HT1080 (cell line): ENCODE results near the gene CYS1. TPM values are rescaled to one million over a fixed set of nuclear protein-coding genes. Genes with fewer than 3 reads are reported as not detected.

Experiments used
- DNase-seq: peaks from one replicate; pipeline ENCODE4 v3.0.0-alpha.2; 2015; ENCODE audit warnings: low read depth
- total RNA-seq: library from RNA; depleted of rRNA; stranded (reverse); fragments of >200 nt; shearing (Covaris generic); gene quantifications from 2 replicates; pipeline ENCODE4 v1.2.3, GENCODE V29; 2014

Gene CYS1
- total RNA-seq, 1 experiment from 2014 or later: 0.05 TPM

DNA sequence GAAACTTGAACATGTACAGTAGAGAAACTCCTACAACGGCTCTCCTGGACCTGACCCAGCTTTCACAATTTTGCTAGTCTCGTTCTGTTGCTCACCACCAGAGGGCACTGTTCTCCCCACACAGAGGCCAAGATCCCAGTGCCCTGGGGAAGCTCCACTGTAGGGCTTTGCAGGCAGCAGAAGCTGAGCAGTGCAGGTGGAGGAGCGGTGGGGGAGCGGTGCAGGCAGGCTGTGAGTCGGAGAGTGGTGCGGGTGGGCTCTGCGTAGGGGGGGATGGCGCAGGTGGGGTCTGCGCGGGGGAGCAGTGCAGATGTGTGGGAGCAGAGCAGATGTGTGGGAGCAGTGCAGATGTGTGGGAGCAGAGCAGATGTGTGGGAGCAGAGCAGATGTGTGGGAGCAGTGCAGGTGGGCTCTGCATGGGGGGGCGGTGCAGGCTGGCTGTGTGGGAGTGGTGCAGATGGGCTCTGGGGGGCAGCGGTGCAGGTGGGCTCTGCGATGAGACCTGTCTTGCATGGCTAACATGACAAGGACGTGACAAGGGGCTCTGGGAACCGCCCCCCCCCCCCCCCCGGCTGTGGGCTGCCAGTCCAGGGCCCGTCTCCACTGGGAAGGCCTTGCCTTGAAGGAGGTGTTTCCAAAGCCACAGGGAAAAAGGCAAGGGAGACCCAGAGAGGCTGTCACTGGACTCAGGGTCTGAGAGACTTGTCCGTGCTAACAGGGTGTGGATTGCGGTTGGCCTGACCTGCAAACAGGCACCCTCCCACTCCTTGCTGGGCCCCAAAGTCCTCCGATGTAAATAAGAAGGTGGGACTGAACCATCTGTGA is 7.3 kb downstream of the CYS1 start:
- DNase-seq: peak; percentile 82

DNA sequence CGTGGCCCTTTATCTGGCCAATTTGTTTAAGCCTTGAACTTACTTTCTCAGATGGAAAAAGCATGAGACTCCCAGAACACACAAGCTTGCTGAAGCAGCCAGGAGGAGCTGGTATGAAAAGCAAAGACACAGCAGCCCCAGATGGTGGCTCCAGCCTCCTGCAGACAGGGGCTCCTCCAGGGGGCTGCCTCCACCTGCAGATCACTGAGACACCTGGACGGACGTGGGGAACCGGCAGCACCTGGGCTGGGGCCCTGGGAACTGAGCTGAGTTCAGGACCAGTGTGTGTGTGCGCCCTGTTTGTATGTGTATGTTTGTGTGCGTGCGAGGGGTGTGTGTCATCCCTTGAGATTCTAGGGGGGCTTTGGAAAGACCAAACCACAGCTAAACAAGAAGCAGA is 8.6 kb downstream of the CYS1 start:
- no peak for DNase-seq

DNA sequence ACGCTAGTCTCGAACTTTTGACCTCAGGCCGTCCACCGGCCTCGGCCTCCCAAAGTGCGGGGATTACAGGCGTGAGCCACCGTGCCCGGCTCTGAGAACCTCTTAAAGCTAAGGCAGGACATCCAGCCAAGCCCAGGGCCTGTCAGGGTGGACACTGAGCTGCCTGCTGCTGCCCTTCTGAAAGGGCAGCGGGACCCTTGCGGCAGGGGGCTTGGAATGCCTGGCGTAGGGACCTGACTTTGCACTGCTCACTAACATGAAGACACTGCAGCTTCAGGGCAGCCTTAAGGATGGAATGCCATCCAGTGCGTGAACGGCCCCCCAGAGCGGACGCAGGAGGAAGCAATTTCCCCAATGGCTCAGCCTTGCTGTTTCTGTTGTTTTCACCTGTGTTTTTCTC is 9.0 kb downstream of the CYS1 start:
- DNase-seq: no peak

DNA sequence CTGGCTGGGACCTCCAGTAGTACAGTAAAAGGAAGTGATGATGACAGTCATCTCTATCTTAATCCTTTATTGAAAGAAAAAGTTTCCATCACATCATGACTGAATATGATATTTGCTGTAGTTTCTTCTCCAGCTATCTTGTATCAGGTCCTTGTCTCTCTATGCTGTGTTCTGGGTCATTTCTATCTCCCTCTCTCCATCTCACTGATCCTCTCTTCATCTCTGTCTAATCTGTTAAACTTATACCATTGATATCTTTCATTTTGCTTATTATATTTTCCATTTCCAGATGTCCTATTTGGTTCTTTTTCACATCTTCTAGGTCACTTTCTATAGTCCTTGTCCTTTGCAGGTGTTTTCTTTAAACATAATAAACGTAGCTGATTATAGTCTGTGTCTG is 12.3 kb downstream of the CYS1 start:
- no peak for DNase-seq

DNA sequence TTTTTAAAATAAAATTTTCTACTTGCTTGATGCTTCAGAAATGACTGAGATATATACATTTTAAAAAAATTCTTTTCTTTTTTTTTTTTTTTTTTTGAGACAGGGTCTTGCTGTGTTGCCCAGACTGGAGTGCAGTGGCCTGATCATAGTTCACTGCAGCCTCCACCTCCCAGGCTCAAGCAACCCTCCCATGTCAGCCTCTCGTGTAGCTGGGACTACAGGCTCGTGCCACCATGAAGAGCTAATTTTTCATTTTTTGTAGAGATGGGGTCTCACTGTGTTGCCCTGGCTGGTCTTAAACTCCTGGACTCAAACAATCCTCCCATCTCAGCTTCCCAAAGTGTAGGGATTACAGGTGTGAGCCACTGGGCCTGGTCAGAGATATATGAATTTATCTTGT is 12.9 kb downstream of the CYS1 start:
- no peak for DNase-seq

DNA sequence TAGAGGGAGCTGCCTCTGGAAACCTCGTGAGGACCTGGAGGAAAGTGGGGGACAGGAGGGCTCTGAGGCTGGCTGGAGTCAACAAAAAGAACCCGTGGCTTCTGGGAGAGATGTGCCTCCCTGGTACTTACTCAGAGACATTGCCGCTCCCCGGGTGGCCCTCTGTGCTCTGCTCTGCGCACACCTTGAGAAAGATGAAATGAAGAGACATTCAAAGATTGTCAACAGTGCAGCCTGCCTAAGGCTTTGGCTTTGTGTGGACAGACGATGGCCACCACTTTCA is 14.5 kb downstream of the CYS1 start:
- no peak for DNase-seq

DNA sequence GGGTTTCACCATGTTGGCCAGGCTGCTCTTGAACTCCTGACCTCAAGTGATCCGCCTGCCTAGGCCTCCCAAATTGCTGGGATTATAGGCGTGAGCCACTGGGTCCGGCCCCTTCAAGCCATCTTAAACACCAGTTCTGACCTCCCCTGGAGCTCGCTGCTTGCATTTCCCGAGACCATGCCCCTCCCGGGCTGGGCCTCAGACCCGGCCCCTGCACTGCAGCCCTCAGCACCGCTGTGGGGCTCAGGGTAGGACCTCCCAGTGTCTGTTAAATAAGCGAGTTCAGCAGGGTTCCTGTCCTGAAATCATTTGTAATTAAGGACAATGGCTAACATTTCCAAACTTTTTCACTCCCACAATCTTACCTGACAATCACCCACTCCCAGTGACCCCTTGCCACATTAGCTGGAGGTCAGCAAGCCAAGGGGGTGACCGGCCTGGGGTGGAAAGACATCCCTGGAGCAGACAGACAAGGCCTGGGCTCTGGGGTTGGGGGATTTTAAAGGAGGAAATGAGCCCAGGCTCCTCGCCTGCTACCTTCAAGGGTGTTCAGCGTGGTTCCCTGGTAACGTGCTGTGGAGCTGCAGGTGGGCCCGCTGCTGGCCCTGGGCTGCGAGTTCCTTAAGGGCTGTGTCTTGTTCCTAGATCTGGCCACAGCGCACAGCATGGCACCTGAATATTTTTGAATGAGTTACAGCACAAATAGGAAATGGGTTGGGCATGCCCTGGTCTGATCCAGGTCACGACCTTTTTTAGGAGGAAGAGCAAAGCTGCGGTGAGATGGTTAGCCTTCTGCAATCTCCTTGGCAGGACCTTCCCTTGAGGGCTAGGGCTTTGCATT is 15.1 kb downstream of the CYS1 start:
- no peak for DNase-seq

DNA sequence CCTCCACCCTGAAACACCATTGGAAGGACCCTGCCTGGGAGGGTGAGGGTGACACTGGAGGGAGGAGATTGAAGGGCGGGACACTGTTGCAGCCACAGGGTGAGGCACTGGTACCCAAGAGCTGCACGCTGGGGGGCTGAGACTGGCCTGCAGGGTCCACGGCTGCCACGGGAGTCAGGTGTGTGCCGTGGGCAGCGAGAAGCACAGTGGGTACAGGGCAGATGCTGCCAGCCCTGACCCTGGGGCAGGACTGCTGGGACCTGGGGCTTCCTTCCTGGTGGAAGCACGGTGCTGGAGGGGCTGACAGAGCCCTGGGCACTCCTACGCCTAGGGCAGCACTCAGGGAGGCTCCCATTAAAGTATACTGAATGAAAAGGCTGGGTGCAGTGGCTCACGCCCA is 16.6 kb downstream of the CYS1 start:
- no peak for DNase-seq

DNA sequence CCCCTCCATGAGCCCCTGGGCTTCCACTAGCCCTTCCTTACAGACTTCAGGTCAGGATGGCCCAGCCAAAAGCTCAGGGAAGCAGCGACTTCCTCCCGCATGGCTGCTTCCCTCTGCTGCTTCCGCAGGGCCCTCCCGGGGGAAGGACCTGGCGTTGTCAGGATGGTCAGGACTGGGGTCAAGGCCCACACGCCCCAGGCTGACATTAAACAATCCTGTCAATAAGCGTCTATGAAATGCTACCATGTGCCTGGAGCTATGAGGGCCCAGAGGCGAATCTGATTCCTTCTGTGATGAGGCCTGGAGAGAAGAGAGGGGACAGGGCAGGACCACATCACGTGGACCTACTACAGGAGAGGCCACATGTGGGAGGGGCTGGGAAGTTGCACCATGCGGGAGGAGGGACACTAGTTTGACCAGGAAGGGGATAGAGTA is 17.3 kb downstream of the CYS1 start:
- no peak for DNase-seq

DNA sequence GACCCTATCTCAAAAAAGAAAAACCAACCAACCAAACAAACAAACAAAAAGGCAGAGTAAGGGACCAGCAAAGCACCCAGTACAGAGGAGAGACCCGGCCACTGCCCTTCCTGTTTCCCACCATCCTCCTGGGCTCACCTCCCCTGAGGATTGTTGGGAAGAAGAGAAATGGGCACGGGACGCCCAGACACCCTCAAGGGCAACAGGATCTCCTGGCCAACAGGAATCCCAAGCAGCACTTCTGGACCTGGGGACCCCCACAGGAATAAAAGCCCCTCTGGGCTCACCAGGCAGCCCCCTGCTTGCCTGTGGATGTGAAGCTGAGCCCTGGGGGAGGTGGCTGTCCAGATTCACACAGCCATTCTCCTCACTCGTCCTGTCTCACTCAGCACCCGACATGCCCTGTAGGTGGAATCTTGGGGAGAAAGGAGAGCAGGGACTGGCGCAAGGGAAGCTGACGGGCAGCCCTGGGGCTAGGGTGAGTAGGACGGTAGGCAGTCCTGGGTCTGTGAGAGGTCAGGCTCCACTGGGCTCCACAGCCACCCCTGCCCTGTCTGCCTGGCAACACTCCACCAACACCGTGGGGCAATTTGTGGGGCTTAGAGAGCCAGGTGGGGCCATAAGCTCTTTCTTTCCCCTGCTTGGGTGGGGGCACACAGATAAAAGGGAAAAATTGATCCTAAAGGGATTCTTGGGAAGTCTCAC is 18.8 kb downstream of the CYS1 start:
- DNase-seq: no peak

DNA sequence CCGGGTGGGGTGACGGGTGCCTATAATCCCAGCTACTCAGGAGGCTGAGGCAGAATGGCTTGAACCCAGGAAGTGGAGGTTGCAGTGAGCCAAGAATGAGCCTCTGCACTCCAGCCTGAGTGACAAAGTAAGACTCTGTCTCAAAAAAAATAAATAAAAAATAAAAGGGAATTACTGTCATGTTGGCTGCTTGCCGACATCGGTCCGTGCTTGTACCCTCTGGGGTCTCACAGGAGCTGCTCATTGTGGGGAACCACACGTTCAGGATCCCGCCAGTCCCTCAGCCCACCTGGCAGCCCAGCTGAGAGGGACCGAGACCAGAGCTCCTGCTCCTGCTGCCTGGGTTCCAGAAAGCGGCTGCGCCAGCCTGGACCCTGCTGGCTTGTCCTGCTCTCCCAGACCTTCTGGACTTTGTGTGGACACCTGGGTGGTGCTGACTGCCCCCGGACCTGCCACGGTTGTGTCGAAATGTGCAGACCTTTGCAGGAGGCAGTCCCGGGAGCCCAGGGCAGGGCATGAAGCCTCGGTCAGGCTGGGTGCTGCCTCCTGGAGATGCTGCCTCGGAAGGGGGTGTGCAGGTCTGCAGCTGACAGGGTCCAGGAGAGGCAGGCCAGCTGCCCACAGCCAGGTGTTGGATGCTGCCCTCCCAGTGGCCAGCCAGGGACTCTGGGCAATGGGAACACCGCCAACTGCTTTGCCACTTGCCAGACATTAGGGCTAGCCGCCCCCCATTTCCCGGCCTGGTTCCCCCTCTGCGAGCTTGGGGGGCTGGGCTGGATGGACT is 20.5 kb downstream of the CYS1 start:
- DNase-seq: no peak

DNA sequence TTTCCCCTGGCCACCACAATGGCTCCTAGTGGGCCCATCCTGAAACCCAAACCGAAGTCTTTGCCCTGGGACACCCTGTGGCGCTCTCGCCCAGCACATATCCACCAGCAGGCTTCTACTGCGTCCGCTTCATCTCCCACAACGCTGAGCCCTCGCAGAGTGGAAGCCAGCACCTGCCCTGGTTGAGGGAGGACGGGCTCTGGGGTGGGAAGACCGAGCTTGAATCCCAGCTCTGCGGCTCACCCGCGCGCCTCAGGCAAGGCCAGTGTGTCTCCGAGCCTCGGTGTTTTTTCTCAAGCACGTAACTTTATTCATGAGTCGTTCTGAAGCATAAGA is 21.2 kb downstream of the CYS1 start:
- DNase-seq: no peak

DNA sequence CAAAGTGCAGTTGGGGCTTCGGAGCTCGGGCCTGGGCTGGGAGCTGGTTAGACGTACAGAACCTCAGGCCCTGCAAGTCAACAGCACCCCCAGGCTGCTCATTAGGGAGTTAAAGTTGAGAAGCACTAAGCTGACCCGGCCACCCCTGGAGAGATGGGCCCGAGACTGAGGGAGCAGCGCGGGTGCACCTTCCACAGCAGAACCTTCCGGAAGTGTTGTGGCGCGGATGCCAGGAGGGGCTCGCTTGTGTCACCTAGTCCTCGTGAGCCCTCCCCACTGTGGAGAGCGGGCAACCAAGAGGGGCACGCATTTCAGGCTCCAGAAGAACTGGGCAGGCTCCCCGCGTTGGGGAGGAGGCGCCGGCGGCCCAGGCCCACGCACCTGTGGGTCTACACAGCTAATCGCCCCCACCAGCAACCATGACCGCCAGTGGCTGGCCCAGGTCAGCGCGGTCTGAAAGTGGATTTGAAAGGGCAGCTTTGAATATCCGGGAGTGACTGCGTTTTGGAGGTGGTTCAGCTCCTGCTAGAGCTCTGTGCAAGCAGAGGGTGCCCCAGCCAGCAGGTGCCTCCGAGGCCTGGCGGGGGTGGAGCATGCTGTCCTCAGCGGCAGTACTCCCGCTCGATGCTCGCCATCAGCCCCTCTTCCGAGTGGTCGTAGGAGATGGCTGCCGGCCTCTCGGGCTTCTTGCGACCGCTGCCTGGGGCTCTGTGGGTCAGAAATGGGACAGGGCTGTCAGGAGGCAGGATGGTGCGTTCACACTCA is 21.8 kb downstream of the CYS1 start:
- no peak for DNase-seq

DNA sequence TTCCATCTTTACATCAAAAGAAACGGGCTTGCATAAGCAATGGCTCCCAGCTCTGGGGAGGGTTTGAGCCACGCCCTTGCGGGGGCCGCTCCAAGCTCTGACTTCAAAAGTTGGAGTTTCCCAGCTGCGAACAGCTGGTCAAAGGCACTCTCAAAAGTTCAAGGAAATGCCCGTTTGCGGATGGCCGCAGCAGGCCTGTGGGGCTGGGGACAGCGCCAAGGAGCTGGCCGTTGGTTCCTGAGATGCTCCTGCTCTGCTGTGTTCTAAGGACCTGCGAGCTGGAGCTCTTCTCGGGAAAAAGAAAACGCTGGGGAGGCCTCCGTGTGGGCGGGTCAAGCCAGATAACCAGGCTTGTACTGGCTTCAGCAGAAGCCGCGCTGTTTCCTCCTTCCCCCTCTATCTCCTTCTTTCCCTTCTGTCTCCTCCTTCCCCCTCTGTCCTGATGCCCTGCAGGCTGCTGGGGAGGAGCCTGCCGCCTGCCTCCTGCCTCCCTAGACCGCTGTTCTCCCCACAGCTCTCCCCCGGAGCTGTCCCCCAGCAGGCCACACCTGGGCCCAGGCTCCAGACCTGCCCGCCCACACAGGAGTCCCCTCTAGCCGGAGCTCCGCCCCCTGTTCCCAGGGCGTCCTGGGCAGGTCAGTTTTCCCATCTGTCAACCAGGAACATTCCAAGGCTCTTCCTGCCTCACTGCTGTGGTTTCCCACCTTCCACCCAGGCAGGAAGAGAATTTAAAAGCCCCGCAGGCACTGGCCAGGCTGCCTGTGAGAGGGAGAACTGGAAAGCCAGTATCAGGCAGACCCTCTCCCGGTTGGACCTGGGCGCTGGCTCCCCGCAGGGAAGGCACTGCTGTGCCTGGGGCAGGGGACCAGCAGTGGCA is 22.7 kb downstream of the CYS1 start:
- peak; percentile 58 for DNase-seq

DNA sequence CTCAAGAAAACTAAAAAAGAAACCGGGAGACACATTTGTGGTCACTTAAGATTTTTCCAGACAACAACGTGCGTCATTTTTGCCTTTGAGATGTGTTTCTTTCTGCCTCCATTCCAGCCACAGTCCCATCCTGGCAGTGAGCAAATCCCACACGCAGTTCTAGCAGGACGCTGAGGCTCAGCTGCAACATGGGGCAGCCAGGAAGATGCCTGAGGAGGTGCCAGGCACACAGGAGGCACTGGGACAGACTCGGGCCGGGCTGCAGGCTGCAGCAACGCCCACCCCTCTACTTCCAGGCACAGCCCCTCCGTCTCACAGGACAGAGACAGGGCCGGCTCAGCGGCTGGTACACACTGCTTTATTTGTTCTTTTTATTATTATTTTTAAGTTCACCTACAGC is 23.8 kb downstream of the CYS1 start:
- DNase-seq: no peak

DNA sequence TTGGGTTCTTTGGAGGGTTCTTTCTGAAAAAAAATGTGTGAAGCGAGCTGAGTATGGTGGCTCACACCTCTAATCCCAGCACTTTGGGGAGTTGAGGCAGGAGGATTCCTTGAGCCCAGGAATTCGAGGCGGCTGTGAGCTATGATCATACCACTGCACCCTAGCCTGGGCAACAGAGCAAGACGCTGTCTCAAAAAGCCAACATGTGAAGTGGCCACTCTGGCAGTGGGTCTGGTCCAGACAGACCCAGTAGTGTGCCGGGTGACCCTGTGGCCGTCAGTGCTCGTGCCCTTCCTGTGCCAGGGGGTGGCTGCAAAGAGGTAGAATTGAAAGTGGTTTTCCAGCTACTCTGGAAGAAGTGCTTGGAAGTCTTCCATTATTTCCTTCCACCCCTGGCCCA is 25.2 kb downstream of the CYS1 start:
- DNase-seq: no peak

DNA sequence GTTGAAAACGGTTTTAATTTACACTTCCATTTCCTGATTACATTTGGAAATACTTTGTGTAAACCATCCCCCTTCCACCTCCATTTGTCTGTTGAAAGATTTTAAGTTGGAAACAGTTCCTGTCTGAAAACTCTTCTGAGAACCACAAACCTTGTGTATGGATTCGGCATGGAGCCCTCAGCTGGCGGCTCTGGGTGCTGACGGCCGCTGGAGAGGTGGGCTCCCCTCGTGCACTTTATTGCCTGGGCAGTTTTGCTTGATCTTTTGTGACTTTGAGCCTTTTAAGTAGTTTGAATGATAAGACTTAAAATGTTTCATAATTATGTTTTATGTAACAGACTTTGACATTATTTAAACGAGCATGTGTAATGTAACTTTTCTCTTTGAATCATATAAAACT is 25.8 kb downstream of the CYS1 start:
- DNase-seq: no peak

DNA sequence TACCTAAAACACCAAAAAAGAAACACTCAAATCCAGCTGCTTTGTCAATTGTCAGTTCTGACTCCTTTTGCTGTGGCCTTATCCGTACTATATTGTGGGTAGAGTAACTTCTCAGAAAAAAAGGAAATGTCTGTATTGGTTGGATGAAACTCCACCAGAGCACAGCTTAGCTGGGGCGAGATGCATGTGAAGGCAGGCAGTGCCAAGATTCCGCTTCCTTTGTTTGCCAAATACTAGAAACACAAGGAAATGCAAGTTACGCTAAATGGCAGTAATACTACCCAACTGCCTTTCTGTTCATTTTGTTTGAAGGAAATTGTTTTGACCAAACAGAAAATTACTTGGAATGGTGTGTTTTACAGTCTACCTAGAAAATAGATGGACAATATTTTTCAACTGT is 26.9 kb downstream of the CYS1 start:
- no peak for DNase-seq

DNA sequence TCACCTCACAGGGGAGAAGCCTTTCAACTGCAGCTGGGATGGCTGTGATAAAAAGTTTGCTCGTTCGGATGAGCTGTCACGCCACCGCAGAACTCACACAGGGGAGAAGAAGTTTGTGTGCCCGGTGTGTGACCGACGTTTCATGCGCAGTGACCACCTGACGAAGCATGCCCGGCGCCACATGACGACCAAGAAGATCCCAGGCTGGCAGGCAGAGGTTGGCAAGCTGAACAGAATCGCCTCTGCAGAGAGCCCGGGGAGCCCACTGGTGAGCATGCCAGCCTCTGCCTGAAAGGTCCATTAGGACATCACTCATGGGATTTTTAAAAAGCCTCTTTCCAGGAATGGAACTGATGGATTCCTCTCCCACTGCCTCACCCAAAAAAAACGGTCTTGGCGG is 28.0 kb downstream of the CYS1 start:
- no peak for DNase-seq
